Esophagus squamous epithelium (tissue), 5 donors: ENCODE data around the gene EIF2B5. TPM values are rescaled to one million over a fixed set of nuclear protein-coding genes. Genes with fewer than 3 reads are reported as not detected.

Source experiments
- DNase-seq: peaks from one replicate; lab custom pipeline; 2025; lab: John Stamatoyannopoulos, UW
- H3K27ac ChIP-seq, 4 donors: fragments of 200-600 bp; sonication (generic); one replicate each; pipeline ENCODE4 v1.5.1; 2016 to 2019; ENCODE audit warnings: mild to moderate bottlenecking in 1 of 4
- H3K27me3 ChIP-seq, 4 donors: fragments of 200-600 bp; sonication (generic); 1 replicate in 3 of 4; 2 replicates in 1 of 4; pipeline versions ENCODE4 v1.5.1 to v1.6.0; 2017 to 2021; ENCODE audit warnings: antibody characterized with exemption in 1 of 4
- H3K36me3 ChIP-seq, 3 donors: fragments of 200-600 bp; sonication (generic); one replicate each; pipeline ENCODE4 v1.5.1; 2016 to 2019
- H3K4me1 ChIP-seq, 3 donors: fragments of 200-600 bp; sonication (generic); one replicate each; pipeline ENCODE4 v1.5.1; 2017 to 2019
- H3K4me3 ChIP-seq, 4 donors: fragments of 200-600 bp; sonication (generic); 1 replicate in 3 of 4; 2 replicates in 1 of 4; pipeline ENCODE4 v1.5.1; 2016 to 2019; ENCODE audit warnings: mild to moderate bottlenecking in 2 of 4, moderate library complexity in 1 of 4
- H3K9me3 ChIP-seq, 3 donors: fragments of 200-600 bp; sonication (generic); one replicate each; pipeline ENCODE4 v1.5.1; 2016 to 2019
- POLR2A ChIP-seq, 4 donors: fragments of 450-650 bp; IDR thresholded peaks; one replicate each; pipeline ENCODE4 v1.6.1; 2017; ENCODE audit warnings: antibody characterized with exemption in 4 of 4, mild to moderate bottlenecking in 4 of 4, moderate library complexity in 3 of 4
- WGBS, 2 donors: methylation state at CpG; one replicate each; pipeline ENCODE4 v1.1.5; 2018; 5-methylcytosine and 5-hydroxymethylcytosine counted together
- intact Hi-C: fragments of 100-400 bp; cut with DNase I; formaldehyde crosslinking; loops from one replicate; pipeline ENCODE4 v1.15.0; 2022
- total RNA-seq, 4 donors: library from RNA; depleted of rRNA; stranded (reverse); fragments of >200 nt; gene quantifications; one replicate each; pipeline ENCODE4 v1.1.0, GENCODE V29; 2016
- TF ChIP-seq, protein P1 (sequence below), 6 experiments: fragments of 450-650 bp in 4 of 6; fragments of 200-600 bp in 2 of 6; sonication (generic) in 2 of 6; IDR thresholded peaks; one replicate each; pipeline ENCODE4 v1.5.1; 2016 to 2019; ENCODE audit warnings: antibody characterized with exemption in 6 of 6, mild to moderate bottlenecking in 4 of 6, moderate library complexity in 4 of 6
- donor health status: DM: yes; HTN: yes; CAD: no.

EIF2B5 gene
- total RNA-seq, 4 donors from 2014 or later: 27.2 to 51.5 (median 42.1) TPM

DNA sequence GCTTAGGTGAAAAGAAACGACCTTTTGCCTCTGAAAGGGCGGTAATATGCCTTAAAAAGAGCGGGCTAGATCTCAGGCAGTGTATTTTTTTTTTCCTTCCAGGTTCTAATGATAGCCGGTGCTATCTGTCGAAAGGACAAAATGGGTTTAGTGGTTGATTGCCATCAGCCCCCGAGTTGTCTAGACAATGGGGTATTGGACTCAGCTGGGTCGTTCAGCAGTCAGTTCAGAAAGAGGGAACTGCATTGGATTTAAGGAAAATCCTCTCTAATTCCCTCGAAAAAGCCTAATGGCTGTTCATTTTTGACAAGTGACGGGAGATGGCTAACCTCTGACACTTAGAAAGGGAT lies 728 bp downstream of the EIF2B5 start:
- WGBS, 2 donors: 0 to 1% methylated on average over 9 of the region's 9 CpGs
- intact Hi-C loops: loop anchor here (10.0 kb wide), 1 partner anchor 121 kb away; the partner anchor contains the start of gene ABCC5

DNA sequence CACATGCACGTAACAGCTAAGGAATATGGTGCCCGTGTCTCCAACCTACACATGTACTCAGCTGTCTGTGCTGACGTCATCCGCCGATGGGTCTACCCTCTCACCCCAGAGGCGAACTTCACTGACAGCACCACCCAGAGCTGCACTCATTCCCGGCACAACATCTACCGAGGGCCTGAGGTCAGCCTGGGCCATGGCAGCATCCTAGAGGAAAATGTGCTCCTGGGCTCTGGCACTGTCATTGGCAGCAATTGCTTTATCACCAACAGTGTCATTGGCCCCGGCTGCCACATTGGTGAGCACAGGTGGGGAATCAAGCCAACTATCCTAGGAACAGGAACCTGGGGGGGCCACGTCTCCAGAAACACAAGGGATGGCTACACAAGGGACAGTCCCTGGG lies 5.3 kb downstream of the EIF2B5 start:
- no peak for DNase-seq
- H3K4me3 ChIP-seq: no peak overlapping the region
- H3K9me3 ChIP-seq: no peaks in the 10 kb centered on the region
- no peak overlapping the region for H3K27ac ChIP-seq
- H3K27me3 ChIP-seq: no peaks in the 10 kb centered on the region
- peaks cover 9 to 35% (median 12%) of the 10 kb centered on the region in 3 donors for H3K4me1 ChIP-seq
- intact Hi-C loops: no loop called here
- WGBS, 2 donors: 88 to 95% methylated on average over 9 of the region's 10 CpGs
- peaks cover 40 to 86% (median 43%) of the 10 kb centered on the region in 3 donors for H3K36me3 ChIP-seq
- no peak for TF ChIP-seq POLR2A (IDR thresholded peaks at IDR 0.05)
- TF ChIP-seq, protein P1, sequence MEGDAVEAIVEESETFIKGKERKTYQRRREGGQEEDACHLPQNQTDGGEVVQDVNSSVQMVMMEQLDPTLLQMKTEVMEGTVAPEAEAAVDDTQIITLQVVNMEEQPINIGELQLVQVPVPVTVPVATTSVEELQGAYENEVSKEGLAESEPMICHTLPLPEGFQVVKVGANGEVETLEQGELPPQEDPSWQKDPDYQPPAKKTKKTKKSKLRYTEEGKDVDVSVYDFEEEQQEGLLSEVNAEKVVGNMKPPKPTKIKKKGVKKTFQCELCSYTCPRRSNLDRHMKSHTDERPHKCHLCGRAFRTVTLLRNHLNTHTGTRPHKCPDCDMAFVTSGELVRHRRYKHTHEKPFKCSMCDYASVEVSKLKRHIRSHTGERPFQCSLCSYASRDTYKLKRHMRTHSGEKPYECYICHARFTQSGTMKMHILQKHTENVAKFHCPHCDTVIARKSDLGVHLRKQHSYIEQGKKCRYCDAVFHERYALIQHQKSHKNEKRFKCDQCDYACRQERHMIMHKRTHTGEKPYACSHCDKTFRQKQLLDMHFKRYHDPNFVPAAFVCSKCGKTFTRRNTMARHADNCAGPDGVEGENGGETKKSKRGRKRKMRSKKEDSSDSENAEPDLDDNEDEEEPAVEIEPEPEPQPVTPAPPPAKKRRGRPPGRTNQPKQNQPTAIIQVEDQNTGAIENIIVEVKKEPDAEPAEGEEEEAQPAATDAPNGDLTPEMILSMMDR (IDR thresholded peaks at IDR 0.05): no peak

More for the DNA sequence above, 728 bp downstream of the EIF2B5 start:
- no peak for TF ChIP-seq POLR2A (IDR thresholded peaks at IDR 0.05)
- TF ChIP-seq, protein P1 (IDR thresholded peaks at IDR 0.05): no peak
- Histone ChIP-seq H3K4me3 (peak overlapping the region; percentile 60 to 92 (median 86)), H3K36me3 (peaks cover 5 to 40% (median 7%) of the 10 kb centered on the region in 3 donors), H3K27ac (peak overlapping the region; percentile 85 to 96 (median 94)), H3K27me3 (no peaks in the 10 kb centered on the region), H3K4me1 (peaks cover 9 to 39% (median 16%) of the 10 kb centered on the region in 3 donors), H3K9me3 (no peaks in the 10 kb centered on the region)
- DNase-seq: no peak

DNA sequence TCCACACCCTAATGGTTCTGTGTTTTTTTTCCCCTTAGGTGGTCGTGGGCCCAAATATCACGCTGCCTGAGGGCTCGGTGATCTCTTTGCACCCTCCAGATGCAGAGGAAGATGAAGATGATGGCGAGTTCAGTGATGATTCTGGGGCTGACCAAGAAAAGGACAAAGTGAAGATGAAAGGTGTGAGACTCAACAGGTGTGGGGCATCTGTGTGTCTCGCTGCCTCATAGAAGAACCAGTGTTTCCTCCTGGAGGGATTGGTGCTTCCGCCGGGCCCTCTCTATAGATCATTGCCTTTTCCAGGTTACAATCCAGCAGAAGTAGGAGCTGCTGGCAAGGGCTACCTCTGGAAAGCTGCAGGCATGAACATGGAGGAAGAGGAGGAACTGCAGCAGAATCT lies 7.0 kb downstream of the EIF2B5 start:
- Histone ChIP-seq H3K36me3 (peaks cover 43 to 97% (median 47%) of the 10 kb centered on the region in 3 donors), H3K4me1 (peaks cover 0 to 21% (median 0%) of the 10 kb centered on the region in 3 donors), H3K27me3 (no peaks in the 10 kb centered on the region), H3K4me3 (no peak overlapping the region), H3K9me3 (no peaks in the 10 kb centered on the region), H3K27ac (no peak overlapping the region)
- TF ChIP-seq POLR2A (IDR thresholded peaks at IDR 0.05): no peak
- TF ChIP-seq, protein P1 (IDR thresholded peaks at IDR 0.05): no peak
- WGBS, 2 donors: 91 to 98% methylated on average over 7 of the region's 7 CpGs
- DNase-seq: no peak
- intact Hi-C loops: no loop called here

DNA sequence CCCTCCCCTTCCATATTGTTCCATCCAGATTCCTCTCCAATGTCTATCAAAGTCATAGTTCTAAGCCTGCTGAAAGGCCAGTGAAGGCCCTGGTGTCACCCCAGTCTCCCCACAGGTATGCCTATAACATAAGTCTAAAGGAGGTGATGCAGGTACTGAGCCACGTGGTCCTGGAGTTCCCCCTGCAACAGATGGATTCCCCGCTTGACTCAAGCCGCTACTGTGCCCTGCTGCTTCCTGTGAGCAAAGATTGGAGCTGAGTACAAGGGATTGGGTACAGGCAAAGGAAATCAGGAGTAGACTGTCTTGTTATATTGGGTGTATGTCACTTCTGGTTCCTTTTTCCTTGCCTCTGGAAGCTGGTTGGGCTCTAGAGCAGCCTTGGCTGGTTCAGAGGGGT lies 8.2 kb downstream of the EIF2B5 start:
- no peaks in the 10 kb centered on the region for H3K27me3 ChIP-seq
- intact Hi-C loops: no loop called here
- DNase-seq: no peak
- 50 to 78% methylated on average over 1 to 3 of the region's 3 CpGs for WGBS, 2 donors
- H3K4me1 ChIP-seq: peaks cover 0 to 16% (median 0%) of the 10 kb centered on the region in 3 donors
- no peak overlapping the region for H3K4me3 ChIP-seq
- H3K27ac ChIP-seq: no peak overlapping the region
- TF ChIP-seq, protein P1 (IDR thresholded peaks at IDR 0.05): no peak
- no peak for TF ChIP-seq POLR2A (IDR thresholded peaks at IDR 0.05)
- H3K9me3 ChIP-seq: no peaks in the 10 kb centered on the region
- H3K36me3 ChIP-seq: peaks cover 43 to 85% (median 47%) of the 10 kb centered on the region in 3 donors

DNA sequence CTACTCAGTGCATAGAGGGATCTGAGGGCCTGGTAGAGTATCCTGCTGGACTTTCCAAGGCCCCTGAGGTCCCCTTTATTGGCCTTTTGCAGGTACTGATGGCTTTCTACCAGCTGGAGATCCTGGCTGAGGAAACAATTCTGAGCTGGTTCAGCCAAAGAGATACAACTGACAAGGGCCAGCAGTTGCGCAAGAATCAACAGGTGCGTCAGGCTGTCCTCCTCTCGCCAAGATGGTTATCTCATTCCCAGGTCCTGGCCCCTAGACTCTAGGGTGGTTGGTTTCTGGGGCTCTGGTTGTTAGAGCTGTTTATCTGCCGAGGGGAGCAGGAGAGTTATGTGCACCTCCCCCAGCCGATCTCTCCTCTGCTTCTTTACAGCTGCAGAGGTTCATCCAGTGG lies 9.3 kb downstream of the EIF2B5 start:
- Histone ChIP-seq H3K4me3 (no peak overlapping the region), H3K9me3 (no peaks in the 10 kb centered on the region), H3K4me1 (peaks cover 0 to 17% (median 0%) of the 10 kb centered on the region in 3 donors), H3K27me3 (no peaks in the 10 kb centered on the region), H3K36me3 (peaks cover 43 to 74% (median 47%) of the 10 kb centered on the region in 3 donors), H3K27ac (peak overlapping the region in 1 of 4 donors; percentile 21)
- no peak for TF ChIP-seq POLR2A (IDR thresholded peaks at IDR 0.05)
- TF ChIP-seq, protein P1 (IDR thresholded peaks at IDR 0.05): no peak
- intact Hi-C loops: no loop called here
- WGBS, 2 donors: 37 to 58% methylated on average over 2 to 4 of the region's 5 CpGs
- no peak for DNase-seq
